ENCODE data around the gene SFMBT1. TPM values are rescaled to one million over a fixed set of nuclear protein-coding genes. Genes with fewer than 3 reads are reported as not detected.

SFMBT1 gene
- total RNA-seq, 1 experiment from 2014 or later: 15.1 TPM

DNA sequence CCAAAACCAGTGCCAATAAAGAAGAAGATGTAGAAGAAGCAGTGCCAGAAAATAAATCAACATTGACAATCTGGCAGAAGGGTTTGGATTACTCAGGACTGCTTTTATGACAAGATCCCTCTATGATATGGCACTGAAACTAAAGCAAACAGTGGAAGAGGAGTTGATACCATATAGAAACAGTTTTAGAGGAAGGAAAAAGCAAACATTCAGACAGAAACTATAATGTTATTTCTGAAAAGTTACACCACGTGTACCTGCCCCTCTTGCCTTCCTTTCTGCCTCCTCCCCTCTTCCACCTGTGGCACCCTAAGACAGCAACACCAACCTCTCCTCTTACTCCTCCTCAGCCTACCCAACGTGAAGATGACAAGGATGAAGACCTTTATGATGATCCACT lies 63.0 kb downstream of the SFMBT1 start:
- H3K4me3 ChIP-seq: no peak overlapping the region
- H3K4me1 ChIP-seq (replicated peaks): no peaks in the 10 kb centered on the region
- H3K36me3 ChIP-seq: no peaks in the 10 kb centered on the region
- no peaks in the 10 kb centered on the region for H3K9me3 ChIP-seq (replicated peaks)
- H3K27ac ChIP-seq: no peak overlapping the region
- no peaks in the 10 kb centered on the region for H3K27me3 ChIP-seq (replicated peaks)
- no peak for DNase-seq (ENCODE audit: low read depth in 1 of 2, low spot score in 2 of 2)

GRCh38 chr3:52979190-52979983 lies 66.5 kb downstream of the SFMBT1 start:
- H3K36me3 ChIP-seq: no peaks in the 10 kb centered on the region
- no peaks in the 10 kb centered on the region for H3K27me3 ChIP-seq (replicated peaks)
- no peaks in the 10 kb centered on the region for H3K9me3 ChIP-seq (replicated peaks)
- H3K4me1 ChIP-seq (replicated peaks): peaks cover 7% of the 10 kb centered on the region; the same call in 1 of the 2 replicates
- no peak overlapping the region for H3K27ac ChIP-seq
- no peak overlapping the region for H3K4me3 ChIP-seq
- no peak for DNase-seq (ENCODE audit: low read depth in 1 of 2, low spot score in 2 of 2)

DNA sequence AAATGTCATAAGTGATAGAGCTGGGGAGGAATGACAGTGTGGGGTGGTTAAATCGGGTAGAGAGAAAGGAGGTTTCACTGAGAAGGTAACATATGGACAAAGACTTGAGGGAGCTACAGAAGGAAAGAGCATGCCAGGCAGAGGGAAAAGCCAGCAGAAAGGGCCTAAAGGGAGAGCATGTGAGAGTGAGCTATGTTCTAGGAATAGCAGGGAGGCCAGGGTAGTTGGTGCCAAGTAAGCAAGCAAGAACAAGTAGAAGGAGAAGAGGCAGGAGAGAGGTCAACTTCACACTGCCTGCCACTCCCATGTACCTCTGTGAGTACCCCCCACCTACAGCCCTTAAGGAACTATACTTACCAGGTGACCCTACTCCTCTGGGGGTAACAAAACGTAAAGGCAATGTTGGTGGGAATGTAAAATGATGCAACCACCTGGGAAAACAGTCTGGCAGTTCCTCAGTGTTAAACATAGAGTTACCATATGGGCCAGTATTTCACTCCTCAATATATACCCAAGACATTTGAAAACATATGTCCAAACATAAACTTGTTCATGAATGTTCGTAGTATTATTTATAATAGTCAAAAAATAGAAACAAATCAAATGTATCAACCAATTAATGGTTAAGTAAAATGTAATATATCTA lies 67.6 kb downstream of the SFMBT1 start:
- Histone ChIP-seq H3K4me3 (no peak overlapping the region), H3K9me3 (replicated peaks) (no peaks in the 10 kb centered on the region), H3K27ac (no peak overlapping the region), H3K27me3 (replicated peaks) (no peaks in the 10 kb centered on the region), H3K36me3 (no peaks in the 10 kb centered on the region), H3K4me1 (replicated peaks) (peaks cover 14% of the 10 kb centered on the region; the same call in 1 of the 2 replicates)
- DNase-seq (ENCODE audit: low read depth in 1 of 2, low spot score in 2 of 2): no peak

- Histone ChIP-seq H3K4me3 (no peak overlapping the region), H3K27me3 (replicated peaks) (no peaks in the 10 kb centered on the region), H3K9me3 (replicated peaks) (no peaks in the 10 kb centered on the region), H3K4me1 (replicated peaks) (peaks cover 14% of the 10 kb centered on the region; the same call in 1 of the 2 replicates), H3K36me3 (no peaks in the 10 kb centered on the region), H3K27ac (no peak overlapping the region)
- DNase-seq (ENCODE audit: low read depth in 1 of 2, low spot score in 2 of 2): no peak
Observed at GRCh38 chr3:52973806-52974205, 72.1 kb downstream of the SFMBT1 start.

DNA sequence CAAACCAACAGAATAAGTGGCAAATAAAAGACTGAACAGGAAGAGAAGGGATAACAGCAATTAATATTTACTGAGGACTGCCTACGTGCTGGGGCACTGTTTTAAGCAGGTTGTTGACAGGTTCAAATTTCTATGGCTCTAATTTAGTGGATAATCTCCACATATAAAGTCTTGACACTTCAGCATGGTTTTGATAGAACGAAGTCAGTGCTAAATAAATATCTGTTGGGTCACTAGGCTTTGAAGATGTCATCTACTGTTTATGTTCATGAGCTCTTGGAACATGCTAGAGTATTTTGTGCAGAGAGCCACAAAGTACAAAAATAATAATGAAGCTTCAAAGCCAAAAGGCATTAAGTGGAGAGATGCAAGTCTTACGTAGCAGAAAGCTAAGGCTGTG lies 74.0 kb downstream of the SFMBT1 start:
- Histone ChIP-seq H3K4me3 (no peak overlapping the region), H3K9me3 (replicated peaks) (no peaks in the 10 kb centered on the region), H3K36me3 (no peaks in the 10 kb centered on the region), H3K27me3 (replicated peaks) (no peaks in the 10 kb centered on the region), H3K27ac (no peak overlapping the region), H3K4me1 (replicated peaks) (peaks cover 14% of the 10 kb centered on the region; the same call in 1 of the 2 replicates)
- no peak for DNase-seq (ENCODE audit: low read depth in 1 of 2, low spot score in 2 of 2)

GRCh38 chr3:52967398-52967797 lies 78.5 kb downstream of the SFMBT1 start:
- H3K4me3 ChIP-seq: no peak overlapping the region
- no peak for DNase-seq (ENCODE audit: low read depth in 1 of 2, low spot score in 2 of 2)
- no peak overlapping the region for H3K27ac ChIP-seq
- no peaks in the 10 kb centered on the region for H3K4me1 ChIP-seq (replicated peaks)
- no peaks in the 10 kb centered on the region for H3K27me3 ChIP-seq (replicated peaks)
- no peaks in the 10 kb centered on the region for H3K9me3 ChIP-seq (replicated peaks)
- H3K36me3 ChIP-seq: no peaks in the 10 kb centered on the region

DNA sequence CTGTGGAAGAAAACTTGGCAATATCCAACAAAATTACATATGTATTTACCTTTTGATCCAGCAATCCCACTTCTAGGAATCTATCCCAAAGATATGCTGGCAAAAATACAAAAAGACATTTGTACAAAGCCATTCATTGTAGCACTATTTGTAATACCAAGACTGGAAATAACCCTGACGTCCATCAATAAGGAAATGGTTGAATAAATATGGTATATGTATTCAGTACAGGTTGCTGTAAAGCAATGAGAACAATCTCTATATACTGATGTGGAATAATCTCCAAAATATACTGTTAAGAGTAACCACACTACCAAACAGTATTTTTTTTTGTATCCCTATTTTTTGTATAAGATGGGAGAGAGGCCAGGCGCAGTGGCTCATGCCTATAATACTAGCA lies 83.7 kb downstream of the SFMBT1 start:
- Histone ChIP-seq H3K4me3 (no peak overlapping the region), H3K27me3 (replicated peaks) (no peaks in the 10 kb centered on the region), H3K4me1 (replicated peaks) (no peaks in the 10 kb centered on the region), H3K9me3 (replicated peaks) (no peaks in the 10 kb centered on the region), H3K36me3 (no peaks in the 10 kb centered on the region), H3K27ac (no peak overlapping the region)
- no peak for DNase-seq (ENCODE audit: low read depth in 1 of 2, low spot score in 2 of 2)

DNA sequence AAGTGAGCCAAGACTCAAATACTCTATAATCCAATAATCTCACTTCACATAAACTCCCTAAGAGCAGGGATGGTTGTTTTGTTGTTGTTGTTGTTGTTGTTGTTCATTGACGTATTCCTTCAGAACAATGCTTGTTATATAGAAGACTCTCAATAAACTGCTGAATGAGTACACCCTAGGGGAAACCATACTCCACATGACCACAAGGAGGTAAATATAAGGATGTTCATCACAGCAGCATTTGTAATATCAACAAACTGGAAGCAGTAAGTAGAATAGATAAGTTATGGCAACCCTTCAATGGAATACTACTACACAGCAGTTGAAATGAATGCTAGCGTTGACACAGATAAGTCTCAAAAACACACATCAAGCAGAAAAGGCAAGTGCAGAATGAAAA lies 86.1 kb downstream of the SFMBT1 start:
- no peak overlapping the region for H3K4me3 ChIP-seq
- H3K27me3 ChIP-seq (replicated peaks): no peaks in the 10 kb centered on the region
- no peaks in the 10 kb centered on the region for H3K36me3 ChIP-seq
- H3K9me3 ChIP-seq (replicated peaks): no peaks in the 10 kb centered on the region
- no peaks in the 10 kb centered on the region for H3K4me1 ChIP-seq (replicated peaks)
- no peak for DNase-seq (ENCODE audit: low read depth in 1 of 2, low spot score in 2 of 2)
- H3K27ac ChIP-seq: no peak overlapping the region

GRCh38 chr3:52939600-52939999 lies 106.3 kb downstream of the SFMBT1 start:
- DNase-seq (ENCODE audit: low read depth in 1 of 2, low spot score in 2 of 2): no peak

DNA sequence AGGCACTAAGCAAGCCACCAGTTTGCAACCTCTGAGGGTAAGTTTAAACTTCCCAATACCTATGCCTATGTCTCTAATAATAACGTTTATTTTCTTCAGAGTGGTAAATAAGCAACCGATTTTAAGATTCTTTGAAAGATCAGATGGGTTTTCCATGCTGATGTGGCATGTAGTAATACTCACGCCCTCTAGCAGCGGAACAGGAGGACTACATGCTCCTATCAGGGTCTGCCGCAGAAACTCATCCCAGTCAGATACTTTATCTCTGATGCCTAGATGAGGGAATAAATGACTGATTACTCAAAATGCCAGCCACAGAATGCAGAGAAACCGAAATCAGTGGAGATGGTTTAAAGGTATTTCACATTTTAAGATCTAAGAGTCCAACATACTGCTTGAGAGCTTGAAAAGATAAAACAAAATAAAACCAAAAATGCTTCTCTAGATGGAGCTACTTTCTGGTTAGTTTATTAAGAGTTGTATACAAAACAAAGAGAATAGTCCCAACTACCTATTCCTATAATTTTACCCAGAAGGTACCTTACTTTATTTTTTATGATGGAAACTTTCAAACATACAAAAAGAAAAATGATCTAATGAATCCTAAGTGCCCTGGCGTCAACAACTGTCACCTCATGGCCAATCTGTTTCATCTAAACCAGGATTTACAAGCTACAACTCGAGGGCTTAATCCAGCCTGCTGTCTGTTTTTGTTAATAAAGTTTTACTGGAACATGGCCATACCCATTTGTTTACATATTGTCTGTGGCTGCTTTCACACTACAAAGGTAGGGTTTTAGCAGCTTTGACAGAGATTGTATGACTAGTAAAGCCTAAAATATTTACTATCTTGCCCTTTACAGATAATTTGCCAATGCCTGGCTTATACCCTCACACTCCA lies 111.0 kb downstream of the SFMBT1 start:
- Histone ChIP-seq H3K36me3 (no peaks in the 10 kb centered on the region), H3K4me3 (no peak overlapping the region), H3K27me3 (replicated peaks) (no peaks in the 10 kb centered on the region), H3K4me1 (replicated peaks) (no peaks in the 10 kb centered on the region), H3K27ac (no peak overlapping the region), H3K9me3 (replicated peaks) (no peaks in the 10 kb centered on the region)
- DNase-seq (ENCODE audit: low read depth in 1 of 2, low spot score in 2 of 2): peak in 1 of 2 experiments; percentile 31

More at GRCh38 chr3:52939600-52939999, 106.3 kb downstream of the SFMBT1 start:
- Histone ChIP-seq H3K4me1 (replicated peaks) (no peaks in the 10 kb centered on the region), H3K4me3 (no peak overlapping the region), H3K27ac (no peak overlapping the region), H3K9me3 (replicated peaks) (no peaks in the 10 kb centered on the region), H3K27me3 (replicated peaks) (no peaks in the 10 kb centered on the region), H3K36me3 (no peaks in the 10 kb centered on the region)

DNA sequence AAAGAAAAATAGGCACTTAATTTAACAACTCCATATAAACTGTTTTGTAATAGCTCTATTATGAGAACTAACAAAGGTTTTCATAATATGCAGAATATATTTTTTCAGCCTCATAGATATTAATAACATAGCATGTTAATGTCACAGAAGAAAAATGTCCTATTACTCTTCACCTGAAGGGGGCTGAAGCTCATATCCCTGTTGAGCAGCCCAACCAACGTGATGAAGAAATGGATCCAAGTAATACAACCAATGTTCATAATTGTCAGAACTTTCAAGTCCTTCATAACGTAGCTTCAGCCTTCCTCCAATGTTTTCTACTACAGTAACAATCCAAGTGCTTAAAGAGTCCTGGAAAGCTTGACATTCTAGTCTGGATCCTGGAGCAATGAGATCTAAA lies 114.0 kb downstream of the SFMBT1 start:
- DNase-seq (ENCODE audit: low read depth in 1 of 2, low spot score in 2 of 2): no peak
- Histone ChIP-seq H3K36me3 (no peaks in the 10 kb centered on the region), H3K9me3 (replicated peaks) (no peaks in the 10 kb centered on the region), H3K4me3 (no peak overlapping the region), H3K27ac (no peak overlapping the region), H3K4me1 (replicated peaks) (no peaks in the 10 kb centered on the region), H3K27me3 (replicated peaks) (no peaks in the 10 kb centered on the region)

DNA sequence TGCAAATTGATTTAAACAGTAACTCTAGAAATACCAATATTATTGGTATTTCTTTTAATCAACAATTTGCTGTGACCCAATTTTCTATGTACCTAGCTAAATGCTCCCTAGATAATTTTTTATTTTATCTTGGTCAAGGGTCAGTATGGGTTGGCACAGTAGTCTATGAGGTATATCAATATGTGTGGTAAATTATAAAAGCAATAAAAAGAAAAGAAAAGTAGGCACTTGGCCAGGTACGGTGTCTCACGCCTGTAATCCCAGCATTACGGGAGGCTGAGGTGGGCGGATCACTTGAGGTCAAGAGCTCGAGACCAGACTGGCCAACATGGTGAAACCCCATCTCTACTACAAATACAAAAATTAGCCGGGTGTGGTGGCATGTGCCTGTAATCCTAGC lies 114.5 kb downstream of the SFMBT1 start:
- no peak overlapping the region for H3K27ac ChIP-seq
- no peak for DNase-seq (ENCODE audit: low read depth in 1 of 2, low spot score in 2 of 2)
- H3K9me3 ChIP-seq (replicated peaks): no peaks in the 10 kb centered on the region
- no peaks in the 10 kb centered on the region for H3K4me1 ChIP-seq (replicated peaks)
- no peak overlapping the region for H3K4me3 ChIP-seq
- H3K27me3 ChIP-seq (replicated peaks): no peaks in the 10 kb centered on the region
- no peaks in the 10 kb centered on the region for H3K36me3 ChIP-seq

GRCh38 chr3:52930748-52931147 lies 115.1 kb downstream of the SFMBT1 start:
- Histone ChIP-seq H3K4me1 (replicated peaks) (no peaks in the 10 kb centered on the region), H3K27ac (no peak overlapping the region), H3K4me3 (no peak overlapping the region), H3K27me3 (replicated peaks) (no peaks in the 10 kb centered on the region), H3K36me3 (no peaks in the 10 kb centered on the region), H3K9me3 (replicated peaks) (no peaks in the 10 kb centered on the region)
- no peak for DNase-seq (ENCODE audit: low read depth in 1 of 2, low spot score in 2 of 2)

DNA sequence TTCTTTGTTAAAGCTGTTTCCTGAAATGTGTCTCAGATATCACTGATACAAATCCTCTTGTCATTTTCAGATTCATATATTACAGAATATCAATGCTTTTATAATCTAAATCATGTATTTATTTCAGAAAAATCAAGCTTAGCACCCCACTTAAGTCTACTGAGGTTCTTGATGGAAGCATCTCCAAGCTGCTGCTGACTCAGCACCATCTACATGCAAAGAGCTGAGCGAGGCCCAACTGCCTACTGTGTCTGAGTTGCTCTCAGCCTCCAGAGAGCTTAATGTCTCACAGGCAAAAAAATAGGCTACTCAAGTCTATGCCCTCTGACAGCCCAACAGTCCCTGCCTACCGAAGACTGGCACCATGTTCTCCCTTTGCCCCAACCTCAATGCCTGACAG lies 119.3 kb downstream of the SFMBT1 start:
- DNase-seq (ENCODE audit: low read depth in 1 of 2, low spot score in 2 of 2): no peak
- Histone ChIP-seq H3K27ac (no peak overlapping the region), H3K27me3 (replicated peaks) (no peaks in the 10 kb centered on the region), H3K9me3 (replicated peaks) (no peaks in the 10 kb centered on the region), H3K4me1 (replicated peaks) (no peaks in the 10 kb centered on the region), H3K4me3 (no peak overlapping the region), H3K36me3 (peaks cover 4% of the 10 kb centered on the region; the same call in 1 of the 2 replicates)

Measured in SJSA1 (cell line).